A549 (cell line): ENCODE results near the gene GRHL3. TPM values are rescaled to one million over a fixed set of nuclear protein-coding genes. Genes with fewer than 3 reads are reported as not detected.

ENCODE experiments used
- ATAC-seq, 2 experiments: fragments of 200-7000 bp in 1 of 2; fragments of >200 bp in 1 of 2; cut with Nextera tagmentation in 1 of 2; cut with Tn5 transposase in 1 of 2; 3 replicates each; pipeline versions ENCODE4 v1.8.0 to v1.9.1; 2018 to 2020; ENCODE audit warnings: mild to moderate bottlenecking in 1 of 2, moderate library complexity in 1 of 2
- CTCF ChIA-PET: fragments of 300-600 bp; sonication (Branson Sonifier 250); formaldehyde crosslinking; extraction: SDS; loops from one replicate; lab custom pipeline; 2021; ENCODE audit warnings: antibody characterized with exemption, inconsistent platforms; lab: Yijun Ruan, JAX
- POLR2A ChIA-PET: fragments of 350-600 bp; formaldehyde crosslinking; extraction: SDS; loops from one replicate; lab custom pipeline; 2021; ENCODE audit warnings: antibody characterized with exemption, inconsistent platforms; lab: Yijun Ruan, JAX
- DNase-seq, 2 experiments: peaks; one replicate each; pipeline versions ENCODE4 v3.0.0 to v3.0.0-alpha.2; 2011 to 2016; ENCODE audit warnings: low read depth in 1 of 2, low spot score in 1 of 2
- FAIRE-seq: peaks from 2 replicates; lab custom pipeline; 2011; peaks lifted over from hg19 to GRCh38; lab: Jason Lieb, UNC
- H3K27ac ChIP-seq, 2 experiments: fragments of >200 bp; sonication (Bioruptor Twin); formaldehyde crosslinking; 3 replicates each; pipeline ENCODE4 v1.5.1; 2016 to 2017
- H3K4me1 ChIP-seq: fragments of >200 bp; sonication (Bioruptor Twin); formaldehyde crosslinking; 3 replicates; pipeline ENCODE4 v1.6.1; 2016
- H3K4me2 ChIP-seq: fragments of >200 bp; sonication (Bioruptor Twin); formaldehyde crosslinking; 3 replicates; pipeline ENCODE4 v1.6.1; 2016
- H3K4me3 ChIP-seq: fragments of >200 bp; sonication (Bioruptor Twin); formaldehyde crosslinking; 3 replicates; pipeline ENCODE4 v1.5.1; 2016
- H3K9me3 ChIP-seq: fragments of >200 bp; sonication (Bioruptor Twin); formaldehyde crosslinking; 3 replicates; pipeline ENCODE4 v1.6.1; 2016
- CHD2 ChIP-seq: fragments of 150-350 bp; IDR thresholded peaks from 2 replicates; pipeline ENCODE4 v1.6.1; 2014; ENCODE audit warnings: low read length; ENCODE audit not compliant: partially characterized antibody
- EHF ChIP-seq: fragments of 250-450 bp; sonication (Bioruptor Pico); IDR thresholded peaks from 2 replicates; pipeline ENCODE4 v1.5.0; 2020; ENCODE audit warnings: mild to moderate bottlenecking
- EHMT2 ChIP-seq: fragments of 200-600 bp; sonication (generic); IDR thresholded peaks from 2 replicates; pipeline ENCODE4 v1.6.1; 2016; ENCODE audit warnings: antibody characterized with exemption, low read depth, mild to moderate bottlenecking, moderate library complexity
- ESRRA ChIP-seq: fragments of 150-350 bp; IDR thresholded peaks from 2 replicates; pipeline ENCODE4 v1.6.1; 2014; ENCODE audit warnings: mild to moderate bottlenecking, low read length, borderline replicate concordance
- FOSB ChIP-seq: fragments of 250-450 bp; sonication (Bioruptor Pico); IDR thresholded peaks from 2 replicates; pipeline ENCODE4 v1.5.0; 2020; ENCODE audit warnings: mild to moderate bottlenecking, moderate library complexity
- GATA3 ChIP-seq: IDR thresholded peaks from 2 replicates; pipeline ENCODE4 v1.6.1; 2012; ENCODE audit warnings: borderline replicate concordance
- HDAC2 ChIP-seq: fragments of 200-600 bp; sonication (generic); IDR thresholded peaks from 2 replicates; pipeline ENCODE4 v1.6.1; 2016
- HOXB5 ChIP-seq: fragments of 250-450 bp; sonication (Bioruptor Pico); IDR thresholded peaks from 2 replicates; pipeline ENCODE4 v1.5.0; 2020; ENCODE audit warnings: mild to moderate bottlenecking, moderate library complexity
- MAFK ChIP-seq: fragments of 450-650 bp; IDR thresholded peaks from 2 replicates; pipeline ENCODE4 v1.6.1; 2014; ENCODE audit not compliant: partially characterized antibody
- MAZ ChIP-seq: fragments of 150-350 bp; IDR thresholded peaks from 2 replicates; pipeline ENCODE4 v1.6.1; 2014; ENCODE audit warnings: antibody characterized with exemption, low read depth, low read length, borderline replicate concordance
- MYC ChIP-seq: IDR thresholded peaks from 2 replicates; pipeline ENCODE4 v1.6.1; 2012; ENCODE audit warnings: mild to moderate bottlenecking, inconsistent platforms, low read length, improper control_type of control experiment, borderline replicate concordance
- NFE2L2 ChIP-seq: fragments of 150-350 bp; conservative IDR thresholded peaks from 2 replicates; pipeline ENCODE4 v1.6.1; 2014; ENCODE audit warnings: low read length
- PBX3 ChIP-seq: IDR thresholded peaks from 2 replicates; pipeline ENCODE4 v1.6.1; 2012
- POLR2AphosphoS2 ChIP-seq: conservative IDR thresholded peaks from 2 replicates; pipeline ENCODE4 v1.6.1; 2012; ENCODE audit warnings: low read length, improper control_type of control experiment, inconsistent platforms
- RAD21 ChIP-seq, 2 experiments: fragments of >200 bp in 1 of 2; sonication (Bioruptor Twin) in 1 of 2; formaldehyde crosslinking in 1 of 2; IDR thresholded peaks in 1 of 2; conservative IDR thresholded peaks in 1 of 2; 2 replicates in 1 of 2; 3 replicates in 1 of 2; pipeline ENCODE4 v1.6.1; 2012 to 2018; ENCODE audit warnings: inconsistent platforms in 1 of 2
- RFX5 ChIP-seq: fragments of 450-650 bp; IDR thresholded peaks from 2 replicates; pipeline ENCODE4 v1.7.1; 2014; ENCODE audit warnings: antibody characterized with exemption, mild to moderate bottlenecking, moderate library complexity
- USF2 ChIP-seq: fragments of 450-650 bp; IDR thresholded peaks from 2 replicates; pipeline ENCODE4 v1.6.1; 2014; ENCODE audit warnings: antibody characterized with exemption
- ZC3H11A ChIP-seq: fragments of 450-650 bp; IDR thresholded peaks from 2 replicates; pipeline ENCODE4 v1.6.1; 2014; ENCODE audit warnings: antibody characterized with exemption, mild to moderate bottlenecking
- ZFP36 ChIP-seq: fragments of 450-650 bp; IDR thresholded peaks from 2 replicates; pipeline ENCODE4 v1.6.1; 2014; ENCODE audit warnings: borderline replicate concordance; ENCODE audit not compliant: partially characterized antibody
- ZNF302 ChIP-seq: fragments of 250-450 bp; sonication (Bioruptor Pico); IDR thresholded peaks from 2 replicates; pipeline ENCODE4 v1.9.0; 2021; ENCODE audit warnings: inconsistent platforms, mild to moderate bottlenecking, moderate library complexity
- ZSCAN20 ChIP-seq: fragments of 250-450 bp; sonication (Bioruptor Pico); IDR thresholded peaks from 2 replicates; pipeline ENCODE4 v1.8.0; 2022; ENCODE audit warnings: mild to moderate bottlenecking, moderate library complexity
- WGBS: methylation state at CpG from one replicate; pipeline ENCODE4 v1.1.6; 2017; ENCODE audit errors: missing lambda C conversion rate; 5-methylcytosine and 5-hydroxymethylcytosine counted together
- polyA plus RNA-seq, 4 experiments: library from polyadenylated mRNA; depleted of rRNA in 3 of 4; stranded (reverse); fragments of >200 nt; fragmentation: RNase III in 1 of 4; extraction: RNeasy Plus Mini Kit Qiagen cat#74134 plus additional on column Dnase treatment in 1 of 4; gene quantifications; 2 replicates in 3 of 4; 3 replicates in 1 of 4; pipeline ENCODE4 v1.2.3, GENCODE V29; 2011 to 2017
- TF ChIP-seq, protein P1 (sequence below): fragments of >200 bp; sonication (Bioruptor Twin); formaldehyde crosslinking; IDR thresholded peaks from 3 replicates; pipeline ENCODE4 v1.6.1; 2016
- TF ChIP-seq, protein P2 (sequence below): fragments of 200-600 bp; sonication (generic); IDR thresholded peaks from 2 replicates; pipeline ENCODE4 v1.6.1; 2016; ENCODE audit warnings: antibody characterized with exemption, mild to moderate bottlenecking, moderate library complexity
- TF ChIP-seq, protein P3 (sequence below): fragments of >200 bp; sonication (Bioruptor Twin); formaldehyde crosslinking; IDR thresholded peaks from 2 replicates; pipeline ENCODE4 v1.6.1; 2016

The GRHL3 gene
- polyA plus RNA-seq, 2 of the 4 experiments (the other 2 are of a cell fraction), result 0.58 to 1.6 TPM

DNA sequence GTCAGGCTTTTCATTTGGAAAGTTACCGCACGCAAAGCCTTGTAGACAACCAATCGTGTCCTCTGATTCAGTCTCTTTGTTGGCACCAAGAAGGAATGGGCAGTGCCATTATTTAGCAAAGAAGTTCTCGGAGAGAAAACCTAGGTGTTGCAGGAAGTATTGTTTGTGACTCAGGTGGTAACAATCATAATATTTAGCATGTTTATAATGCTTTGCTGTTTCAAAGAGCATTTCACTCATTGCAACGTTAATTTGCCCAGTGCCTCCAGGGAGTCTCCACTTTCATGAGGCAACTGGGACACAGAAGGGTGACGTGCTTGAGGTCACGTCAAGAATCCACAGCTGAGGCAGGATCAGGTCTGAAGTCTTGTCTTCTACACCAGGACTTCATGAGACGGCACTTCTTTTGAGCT, 63.0 kb downstream of the GRHL3 start:
- FAIRE-seq, result no peak
- peaks cover 8% of the 10 kb centered on the region for H3K4me1 ChIP-seq
- no peak overlapping the region for H3K4me3 ChIP-seq
- H3K4me2 ChIP-seq, result no peak overlapping the region
- no peak overlapping the region for H3K27ac ChIP-seq
- H3K9me3 ChIP-seq, result no peaks in the 10 kb centered on the region
- no peak for TF ChIP-seq EHF (CRISPR knock-in tag)
- TF ChIP-seq HOXB5 (CRISPR knock-in tag), result no peak
- TF ChIP-seq MAFK, result no peak
- no peak for TF ChIP-seq FOSB (CRISPR knock-in tag)
- TF ChIP-seq RAD21 (conservative IDR thresholded peaks at IDR 0.05 in 1 of 2, IDR thresholded peaks at IDR 0.05 in 1 of 2), result no peak
- TF ChIP-seq, protein P1, sequence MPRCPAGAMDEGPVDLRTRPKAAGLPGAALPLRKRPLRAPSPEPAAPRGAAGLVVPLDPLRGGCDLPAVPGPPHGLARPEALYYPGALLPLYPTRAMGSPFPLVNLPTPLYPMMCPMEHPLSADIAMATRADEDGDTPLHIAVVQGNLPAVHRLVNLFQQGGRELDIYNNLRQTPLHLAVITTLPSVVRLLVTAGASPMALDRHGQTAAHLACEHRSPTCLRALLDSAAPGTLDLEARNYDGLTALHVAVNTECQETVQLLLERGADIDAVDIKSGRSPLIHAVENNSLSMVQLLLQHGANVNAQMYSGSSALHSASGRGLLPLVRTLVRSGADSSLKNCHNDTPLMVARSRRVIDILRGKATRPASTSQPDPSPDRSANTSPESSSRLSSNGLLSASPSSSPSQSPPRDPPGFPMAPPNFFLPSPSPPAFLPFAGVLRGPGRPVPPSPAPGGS, result no peak
- no peak for TF ChIP-seq NFE2L2
- no peak for TF ChIP-seq ZNF302 (CRISPR knock-in tag)
- no peak for TF ChIP-seq GATA3
- TF ChIP-seq CHD2, result no peak
- TF ChIP-seq PBX3, result no peak
- TF ChIP-seq HDAC2, result no peak
- TF ChIP-seq MYC, result no peak
- TF ChIP-seq POLR2AphosphoS2, result no peak
- POLR2A ChIA-PET, result no interaction called here
- CTCF ChIA-PET, result interaction anchor here (0.9 to 23.6 kb wide), 5 partner anchors 10 to 232 kb away, joined by 3 to 748 read pairs (median 4); no protein-coding TSS in a partner anchor
- ATAC-seq, result no peak
- 83% methylated on average over 8 of the region's 8 CpGs for WGBS
- DNase-seq, result no peak

- no peak overlapping the region for H3K27ac ChIP-seq
- no peak for TF ChIP-seq FOSB (CRISPR knock-in tag)
- TF ChIP-seq USF2, result no peak
- no peak for TF ChIP-seq MAZ
- TF ChIP-seq RFX5, result no peak
- no peak for TF ChIP-seq EHMT2
- TF ChIP-seq ZFP36, result no peak
- no peak for TF ChIP-seq ZSCAN20 (CRISPR knock-in tag)
- no peak for TF ChIP-seq ZC3H11A
- TF ChIP-seq, protein P2, sequence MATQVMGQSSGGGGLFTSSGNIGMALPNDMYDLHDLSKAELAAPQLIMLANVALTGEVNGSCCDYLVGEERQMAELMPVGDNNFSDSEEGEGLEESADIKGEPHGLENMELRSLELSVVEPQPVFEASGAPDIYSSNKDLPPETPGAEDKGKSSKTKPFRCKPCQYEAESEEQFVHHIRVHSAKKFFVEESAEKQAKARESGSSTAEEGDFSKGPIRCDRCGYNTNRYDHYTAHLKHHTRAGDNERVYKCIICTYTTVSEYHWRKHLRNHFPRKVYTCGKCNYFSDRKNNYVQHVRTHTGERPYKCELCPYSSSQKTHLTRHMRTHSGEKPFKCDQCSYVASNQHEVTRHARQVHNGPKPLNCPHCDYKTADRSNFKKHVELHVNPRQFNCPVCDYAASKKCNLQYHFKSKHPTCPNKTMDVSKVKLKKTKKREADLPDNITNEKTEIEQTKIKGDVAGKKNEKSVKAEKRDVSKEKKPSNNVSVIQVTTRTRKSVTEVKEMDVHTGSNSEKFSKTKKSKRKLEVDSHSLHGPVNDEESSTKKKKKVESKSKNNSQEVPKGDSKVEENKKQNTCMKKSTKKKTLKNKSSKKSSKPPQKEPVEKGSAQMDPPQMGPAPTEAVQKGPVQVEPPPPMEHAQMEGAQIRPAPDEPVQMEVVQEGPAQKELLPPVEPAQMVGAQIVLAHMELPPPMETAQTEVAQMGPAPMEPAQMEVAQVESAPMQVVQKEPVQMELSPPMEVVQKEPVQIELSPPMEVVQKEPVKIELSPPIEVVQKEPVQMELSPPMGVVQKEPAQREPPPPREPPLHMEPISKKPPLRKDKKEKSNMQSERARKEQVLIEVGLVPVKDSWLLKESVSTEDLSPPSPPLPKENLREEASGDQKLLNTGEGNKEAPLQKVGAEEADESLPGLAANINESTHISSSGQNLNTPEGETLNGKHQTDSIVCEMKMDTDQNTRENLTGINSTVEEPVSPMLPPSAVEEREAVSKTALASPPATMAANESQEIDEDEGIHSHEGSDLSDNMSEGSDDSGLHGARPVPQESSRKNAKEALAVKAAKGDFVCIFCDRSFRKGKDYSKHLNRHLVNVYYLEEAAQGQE, result no peak
- no peak for TF ChIP-seq ESRRA
- TF ChIP-seq, protein P3, sequence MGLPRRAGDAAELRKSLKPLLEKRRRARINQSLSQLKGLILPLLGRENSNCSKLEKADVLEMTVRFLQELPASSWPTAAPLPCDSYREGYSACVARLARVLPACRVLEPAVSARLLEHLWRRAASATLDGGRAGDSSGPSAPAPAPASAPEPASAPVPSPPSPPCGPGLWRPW, result no peak
- DNase-seq (no peak), ATAC-seq (no peak), FAIRE-seq (no peak)
- no peaks in the 10 kb centered on the region for H3K9me3 ChIP-seq
- H3K4me2 ChIP-seq, result no peak overlapping the region
- H3K4me3 ChIP-seq, result no peak overlapping the region
- WGBS, result 91% methylated on average over 2 of the region's 2 CpGs
- ChIA-PET POLR2A (no interaction called here), CTCF (interaction anchor here (0.7 to 23.6 kb wide), 5 partner anchors 9 to 188 kb away, joined by 3 to 748 read pairs (median 6); no protein-coding TSS in a partner anchor)
- H3K4me1 ChIP-seq, result peaks cover 21% of the 10 kb centered on the region
These were observed 64.3 kb downstream of the GRHL3 start for GRCh38 chr1:24383381-24383940.
